HEK293T (cell line): Measurements from ENCODE around the gene LGALS1.

Experiments used
- BHLHE40 ChIP-seq: fragments of 450-650 bp; IDR thresholded peaks from 2 replicates; pipeline ENCODE4 v1.6.1; 2016; ENCODE audit warnings: mild to moderate bottlenecking, moderate library complexity, borderline replicate concordance
- FOXA1 ChIP-seq: fragments of 450-650 bp; IDR thresholded peaks from 2 replicates; pipeline ENCODE4 v1.6.1; 2016; ENCODE audit warnings: mild to moderate bottlenecking
- FOXK2 ChIP-seq: fragments of 450-650 bp; IDR thresholded peaks from 2 replicates; pipeline ENCODE4 v1.6.1; 2016; ENCODE audit warnings: mild to moderate bottlenecking
- FOXM1 ChIP-seq: fragments of 450-650 bp; IDR thresholded peaks from 2 replicates; pipeline ENCODE4 v1.6.1; 2017; ENCODE audit warnings: mild to moderate bottlenecking, borderline replicate concordance
- HDGF ChIP-seq: fragments of 450-650 bp; IDR thresholded peaks from 2 replicates; pipeline ENCODE4 v1.6.1; 2017; ENCODE audit warnings: antibody characterized with exemption, borderline replicate concordance
- L3MBTL2 ChIP-seq: fragments of 450-650 bp; conservative IDR thresholded peaks from 2 replicates; pipeline ENCODE4 v1.6.1; 2016; ENCODE audit warnings: mild to moderate bottlenecking
- LEF1 ChIP-seq: fragments of 450-650 bp; IDR thresholded peaks from 2 replicates; pipeline ENCODE4 v1.6.1; 2017; ENCODE audit warnings: mild to moderate bottlenecking, borderline replicate concordance
- NFRKB ChIP-seq: fragments of 450-650 bp; IDR thresholded peaks from 2 replicates; pipeline ENCODE4 v1.6.1; 2016; ENCODE audit warnings: mild to moderate bottlenecking, moderate library complexity
- SP1 ChIP-seq: fragments of 450-650 bp; IDR thresholded peaks from 2 replicates; pipeline ENCODE4 v1.6.1; 2017
- SUZ12 ChIP-seq: fragments of 450-650 bp; IDR thresholded peaks from 2 replicates; pipeline ENCODE4 v1.6.1; 2016; ENCODE audit warnings: mild to moderate bottlenecking
- TARDBP ChIP-seq: fragments of 450-650 bp; IDR thresholded peaks from 2 replicates; pipeline ENCODE4 v1.6.1; 2016
- ZNF384 ChIP-seq: fragments of 450-650 bp; IDR thresholded peaks from 2 replicates; pipeline ENCODE4 v1.6.1; 2016

DNA sequence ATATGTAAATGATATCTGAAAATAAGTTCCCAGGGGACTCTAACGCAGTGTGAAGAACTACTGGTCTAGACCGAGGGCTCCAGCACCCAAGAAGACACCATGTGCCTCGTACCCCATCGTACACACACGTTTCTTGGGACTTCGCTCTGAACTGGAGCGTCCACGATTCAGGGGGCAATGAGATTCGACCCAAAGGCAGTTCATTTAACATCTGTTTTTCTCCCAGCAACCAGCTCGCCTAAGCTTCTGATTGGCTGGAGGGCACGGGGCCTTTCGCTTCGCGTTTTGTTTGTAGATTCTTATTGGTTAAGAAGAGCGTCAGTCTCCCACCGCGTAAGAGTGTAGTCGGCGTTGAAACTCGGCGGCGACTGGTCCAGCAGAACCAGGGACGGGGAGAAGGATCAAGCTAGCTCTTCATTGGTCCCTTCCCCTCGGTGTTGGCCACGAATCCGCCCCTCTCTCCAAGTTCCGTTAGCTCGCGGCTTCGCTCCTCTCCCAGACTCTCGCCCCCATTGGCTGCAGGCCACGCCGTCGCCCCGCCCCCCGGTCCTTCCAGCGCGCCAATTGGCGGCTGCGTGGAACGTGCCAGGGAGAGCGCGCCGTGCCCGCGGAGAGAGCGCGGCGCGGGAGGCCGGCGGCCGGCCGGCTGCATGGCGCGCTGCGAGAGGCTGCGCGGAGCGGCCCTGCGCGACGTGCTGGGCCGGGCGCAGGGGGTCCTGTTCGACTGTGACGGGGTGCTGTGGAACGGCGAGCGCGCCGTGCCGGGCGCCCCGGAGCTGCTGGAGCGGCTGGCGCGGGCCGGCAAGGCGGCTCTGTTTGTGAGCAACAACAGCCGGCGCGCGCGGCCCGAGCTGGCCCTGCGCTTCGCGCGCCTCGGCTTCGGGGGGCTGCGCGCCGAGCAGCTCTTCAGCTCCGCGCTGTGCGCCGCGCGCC is 17.0 kb upstream of the LGALS1 start, which contains the start of gene PDXP:
- TF ChIP-seq SP1, result no peak
- no peak for TF ChIP-seq FOXA1
- no peak for TF ChIP-seq BHLHE40
- no peak for TF ChIP-seq HDGF
- TF ChIP-seq SUZ12, result no peak
- peak; percentile 21; the same call in 1 of the 2 replicates for TF ChIP-seq FOXM1
- TF ChIP-seq ZNF384, result no peak
- no peak for TF ChIP-seq FOXK2
- no peak for TF ChIP-seq TARDBP
- TF ChIP-seq LEF1, result peak; percentile 88; the same call in 1 of the 2 replicates
- TF ChIP-seq NFRKB, result no peak
- TF ChIP-seq L3MBTL2, result peak; percentile 86
